ENCODE measurements around the gene C2CD4D.

DNA sequence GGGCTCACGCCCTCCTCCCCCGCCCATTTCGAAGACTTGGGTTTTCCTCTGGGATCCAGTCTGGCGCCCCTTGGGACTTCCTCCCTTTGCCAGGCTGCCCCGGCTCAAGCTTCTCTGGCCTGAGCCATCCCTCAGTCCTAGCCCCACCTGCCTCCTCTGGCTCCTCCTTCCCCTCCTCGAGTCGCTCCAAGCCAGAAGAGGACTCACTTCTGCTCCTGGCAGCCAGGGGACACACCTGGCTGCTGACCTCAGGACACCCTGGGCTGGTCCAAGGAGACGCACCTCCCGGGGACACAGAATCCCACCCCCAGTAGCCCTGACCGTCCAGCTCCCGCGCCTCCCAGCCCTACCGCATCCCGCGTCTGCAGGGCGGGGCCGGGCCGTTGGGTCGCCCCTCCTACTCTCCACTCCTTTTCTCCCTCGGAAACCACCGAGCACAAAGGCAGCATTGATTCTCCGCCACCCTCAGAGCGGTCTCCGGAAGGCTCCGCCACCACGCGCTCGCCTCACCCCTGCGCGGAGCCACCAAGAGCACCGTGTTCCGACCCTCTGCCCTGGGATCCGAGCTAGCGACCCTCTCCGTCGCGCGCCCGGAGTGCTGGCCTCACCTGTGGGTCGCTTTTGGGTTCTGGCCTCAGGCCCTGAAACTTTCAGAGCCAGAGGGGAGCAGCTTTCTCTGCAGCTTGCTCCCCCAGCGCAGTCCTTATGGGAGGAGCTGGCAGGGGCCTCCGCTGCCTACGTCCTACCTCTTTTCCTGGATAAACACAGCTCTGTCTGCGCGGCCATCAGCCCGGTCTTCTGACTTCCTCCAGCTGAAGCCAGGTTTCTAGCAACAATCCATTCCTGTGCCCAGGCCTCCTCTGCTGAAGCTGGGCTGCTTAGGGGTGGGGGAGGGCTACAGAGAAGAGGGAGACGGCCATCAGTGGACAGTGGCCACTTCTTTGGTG is at the start of gene C2CD4D:
- no peak for TF ChIP-seq EZH2phosphoT487 (IDR thresholded peaks at IDR 0.05; ENCODE audit: low read length)
- TF ChIP-seq, protein P1, sequence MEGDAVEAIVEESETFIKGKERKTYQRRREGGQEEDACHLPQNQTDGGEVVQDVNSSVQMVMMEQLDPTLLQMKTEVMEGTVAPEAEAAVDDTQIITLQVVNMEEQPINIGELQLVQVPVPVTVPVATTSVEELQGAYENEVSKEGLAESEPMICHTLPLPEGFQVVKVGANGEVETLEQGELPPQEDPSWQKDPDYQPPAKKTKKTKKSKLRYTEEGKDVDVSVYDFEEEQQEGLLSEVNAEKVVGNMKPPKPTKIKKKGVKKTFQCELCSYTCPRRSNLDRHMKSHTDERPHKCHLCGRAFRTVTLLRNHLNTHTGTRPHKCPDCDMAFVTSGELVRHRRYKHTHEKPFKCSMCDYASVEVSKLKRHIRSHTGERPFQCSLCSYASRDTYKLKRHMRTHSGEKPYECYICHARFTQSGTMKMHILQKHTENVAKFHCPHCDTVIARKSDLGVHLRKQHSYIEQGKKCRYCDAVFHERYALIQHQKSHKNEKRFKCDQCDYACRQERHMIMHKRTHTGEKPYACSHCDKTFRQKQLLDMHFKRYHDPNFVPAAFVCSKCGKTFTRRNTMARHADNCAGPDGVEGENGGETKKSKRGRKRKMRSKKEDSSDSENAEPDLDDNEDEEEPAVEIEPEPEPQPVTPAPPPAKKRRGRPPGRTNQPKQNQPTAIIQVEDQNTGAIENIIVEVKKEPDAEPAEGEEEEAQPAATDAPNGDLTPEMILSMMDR (IDR thresholded peaks at IDR 0.05; ENCODE audit: low read length), result peak; percentile 27

Data from MM.1S (cell line).